ENCODE data around the gene ACTR5. TPM values are rescaled to one million over a fixed set of nuclear protein-coding genes. Genes with fewer than 3 reads are reported as not detected.

The ACTR5 gene
- 10 to 100 TPM; 15.8 to 20.1 (median 18.8) TPM for total RNA-seq
- total RNA-seq (2013): 10.7 TPM
- 22.5 to 43.7 (median 30.2) reads per million in 29 experiments for total RNA-seq

DNA sequence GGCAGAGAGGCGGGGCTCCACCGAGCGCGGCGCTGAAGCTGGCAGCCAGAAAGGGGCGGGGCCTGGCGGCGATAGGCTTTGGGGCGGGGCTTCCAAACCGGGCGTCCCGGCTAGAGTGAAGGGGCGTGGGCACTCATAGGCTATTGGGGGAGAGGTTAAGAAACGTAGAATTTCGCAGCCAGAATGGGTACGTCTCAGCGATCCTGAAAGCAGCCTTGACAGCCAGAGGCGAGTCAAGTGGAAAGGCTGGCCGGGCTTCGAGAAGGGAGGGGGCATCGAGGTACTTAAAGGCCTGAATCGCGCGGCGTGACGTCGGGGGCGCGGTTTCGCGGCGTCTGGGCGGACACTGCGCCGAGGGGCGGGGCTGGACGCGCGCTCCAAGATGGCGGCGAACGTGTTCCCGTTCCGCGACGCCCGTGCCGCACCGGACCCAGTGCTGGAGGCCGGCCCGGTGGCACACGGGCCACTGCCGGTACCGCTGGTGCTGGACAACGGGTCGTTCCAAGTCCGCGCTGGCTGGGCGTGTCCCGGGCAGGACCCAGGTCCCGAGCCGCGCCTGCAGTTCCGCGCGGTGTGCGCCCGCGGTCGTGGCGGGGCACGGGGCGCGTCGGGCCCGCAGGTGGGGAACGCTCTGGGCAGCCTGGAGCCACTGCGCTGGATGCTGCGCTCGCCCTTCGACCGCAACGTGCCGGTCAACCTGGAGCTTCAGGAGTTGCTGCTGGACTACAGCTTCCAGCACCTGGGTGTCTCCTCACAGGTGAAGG, at the start of gene ACTR5:
Gene ACTR5, plus strand, starts transcription at position 364 of the 764 bp plus-strand sequence. Its CDS starts 19 bp downstream, at position 383.
- Mint-ChIP-seq H3K36me3 (peaks cover 15% of the 10 kb centered on the region), H3K4me3 (peak within 1 kb of the TSS; percentile 95 to 97 (median 96)), H3K4me1 (peaks cover 26 to 32% (median 27%) of the 10 kb centered on the region in 3 donors), H3K27ac (peak within 1 kb of the TSS; percentile 97 to 100), H3K9me3 (no peaks in the 10 kb centered on the region), H3K27me3 (peaks cover 3 to 6% of the 10 kb centered on the region in 2 donors)
- Histone ChIP-seq H3K4me3 (ENCODE audit: control insufficient read depth in 1 of 2, extremely low read depth in 1 of 2, low read length in 1 of 2) (peak within 1 kb of the TSS; percentile 71 to 79), H3K36me3 (ENCODE audit: control insufficient read depth in 2 of 2, extremely low read depth in 1 of 2, insufficient read depth in 1 of 2, low read length in 1 of 2) (peaks cover 0 to 13% of the 10 kb centered on the region in 2 donors), H3K27ac (ENCODE audit: low read length) (peak within 1 kb of the TSS; percentile 87), H3K4me1 (ENCODE audit: control insufficient read depth in 1 of 2, extremely low read depth in 1 of 2, insufficient read depth in 2 of 2, low read length in 2 of 2) (peaks cover 9 to 16% of the 10 kb centered on the region in 2 experiments), H3K9me3 (no peaks in the 10 kb centered on the region), H3K27me3 (replicated peaks in 1 of 2; ENCODE audit: control insufficient read depth in 2 of 2, extremely low read depth in 1 of 2, insufficient read depth in 2 of 2, low read length in 1 of 2) (no peaks in the 10 kb centered on the region)
- ATAC-seq (replicated peaks in 1 of 4): peak; percentile 87 to 91 (median 88)
- ChIA-PET CTCF (interaction anchor here in 1 of 2 donors (1.4 to 1.8 kb wide), 2 partner anchors 17 to 215 kb away, joined by 4 to 8 read pairs; partner anchors contain the start of gene DHX35), POLR2A (interaction anchor here in 1 of 2 donors (1.0 to 1.2 kb wide), 2 partner anchors 57 to 59 kb away, joined by 5 read pairs; partner anchors contain the start of gene PPP1R16B)
- WGBS (ENCODE audit: insufficient coverage): under 1% methylated on average over 77 of the region's 84 CpGs
- DNase-seq: peak; percentile 90 to 99 (median 96)

DNA sequence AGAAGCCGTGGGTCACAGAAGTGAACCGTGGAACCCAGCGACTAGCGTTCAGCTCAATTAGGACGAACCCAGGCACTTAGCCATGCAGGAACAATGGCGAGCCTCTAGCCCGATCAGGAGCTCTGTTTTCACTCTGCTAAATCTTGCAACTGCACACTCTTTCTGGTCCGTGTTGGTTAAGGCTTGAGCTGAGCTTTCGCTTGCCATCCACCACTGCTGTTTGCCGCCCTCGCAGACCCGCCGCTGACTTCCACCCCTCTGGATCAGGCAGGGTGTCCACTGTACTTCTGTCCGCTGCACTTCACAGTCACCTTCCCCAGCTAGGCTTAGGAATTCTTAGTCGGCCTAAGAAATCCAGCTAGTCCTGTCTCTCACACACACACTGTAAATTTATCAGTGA, 49.7 kb upstream of the ACTR5 start:
- Mint-ChIP-seq H3K9me3 (no peaks in the 10 kb centered on the region), H3K4me3 (no peak overlapping the region), H3K4me1 (no peaks in the 10 kb centered on the region), H3K27me3 (peaks cover 24 to 44% of the 10 kb centered on the region in 2 donors), H3K36me3 (no peaks in the 10 kb centered on the region), H3K27ac (no peak overlapping the region)
- Histone ChIP-seq H3K36me3 (ENCODE audit: control insufficient read depth in 2 of 2, extremely low read depth in 1 of 2, insufficient read depth in 1 of 2, low read length in 1 of 2) (no peaks in the 10 kb centered on the region), H3K9me3 (no peaks in the 10 kb centered on the region), H3K4me1 (ENCODE audit: control insufficient read depth in 1 of 2, extremely low read depth in 1 of 2, insufficient read depth in 2 of 2, low read length in 2 of 2) (no peaks in the 10 kb centered on the region), H3K4me3 (ENCODE audit: control insufficient read depth in 1 of 2, extremely low read depth in 1 of 2, low read length in 1 of 2) (no peak overlapping the region), H3K27ac (ENCODE audit: low read length) (no peak overlapping the region), H3K27me3 (replicated peaks in 1 of 2; ENCODE audit: control insufficient read depth in 2 of 2, extremely low read depth in 1 of 2, insufficient read depth in 2 of 2, low read length in 1 of 2) (peaks cover 0 to 39% of the 10 kb centered on the region in 2 experiments)
- ChIA-PET POLR2A (no interaction called here), CTCF (no interaction called here)
- no peak for ATAC-seq (replicated peaks in 1 of 4)
- WGBS (ENCODE audit: insufficient coverage): 81% methylated on average over 14 of the region's 15 CpGs
- no peak for DNase-seq

DNA sequence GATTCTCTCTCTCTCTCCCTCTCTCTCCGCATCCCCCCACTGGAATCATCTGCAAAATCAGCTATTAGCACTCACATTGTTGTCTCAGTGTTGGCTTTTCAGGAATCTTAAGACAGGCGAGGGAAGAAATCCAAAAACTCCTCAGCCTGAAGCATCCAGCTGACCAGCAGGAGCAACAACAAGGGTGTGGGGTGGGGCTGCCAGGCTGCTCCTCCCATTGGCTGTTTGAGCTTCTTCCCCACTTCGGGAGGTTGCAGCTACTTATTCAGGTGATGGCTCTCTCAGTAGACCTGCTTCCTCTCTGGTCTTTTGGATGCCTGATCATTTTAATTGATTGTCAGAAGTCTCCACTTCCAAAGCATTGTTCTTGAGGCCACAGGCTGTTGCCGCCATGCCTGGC, 48.1 kb upstream of the ACTR5 start:
- 61% methylated on average over 3 of the region's 4 CpGs for WGBS (ENCODE audit: insufficient coverage)
- POLR2A ChIA-PET: no interaction called here
- no peak overlapping the region for H3K27ac Mint-ChIP-seq
- no peaks in the 10 kb centered on the region for H3K9me3 Mint-ChIP-seq
- no peak overlapping the region for H3K4me3 ChIP-seq (ENCODE audit: control insufficient read depth in 1 of 2, extremely low read depth in 1 of 2, low read length in 1 of 2)
- no peaks in the 10 kb centered on the region for H3K4me1 ChIP-seq (ENCODE audit: control insufficient read depth in 1 of 2, extremely low read depth in 1 of 2, insufficient read depth in 2 of 2, low read length in 2 of 2)
- H3K36me3 ChIP-seq (ENCODE audit: control insufficient read depth in 2 of 2, extremely low read depth in 1 of 2, insufficient read depth in 1 of 2, low read length in 1 of 2): no peaks in the 10 kb centered on the region
- no peaks in the 10 kb centered on the region for H3K36me3 Mint-ChIP-seq
- H3K27me3 Mint-ChIP-seq: peaks cover 22 to 44% of the 10 kb centered on the region in 2 donors
- no peak overlapping the region for H3K27ac ChIP-seq (ENCODE audit: low read length)
- H3K4me1 Mint-ChIP-seq: no peaks in the 10 kb centered on the region
- ATAC-seq (replicated peaks in 1 of 4) (no peak), DNase-seq (no peak)
- no peak overlapping the region for H3K4me3 Mint-ChIP-seq
- CTCF ChIA-PET: no interaction called here
- H3K9me3 ChIP-seq: no peaks in the 10 kb centered on the region
- H3K27me3 ChIP-seq (replicated peaks in 1 of 2; ENCODE audit: control insufficient read depth in 2 of 2, extremely low read depth in 1 of 2, insufficient read depth in 2 of 2, low read length in 1 of 2): peaks cover 0 to 41% of the 10 kb centered on the region in 2 experiments

DNA sequence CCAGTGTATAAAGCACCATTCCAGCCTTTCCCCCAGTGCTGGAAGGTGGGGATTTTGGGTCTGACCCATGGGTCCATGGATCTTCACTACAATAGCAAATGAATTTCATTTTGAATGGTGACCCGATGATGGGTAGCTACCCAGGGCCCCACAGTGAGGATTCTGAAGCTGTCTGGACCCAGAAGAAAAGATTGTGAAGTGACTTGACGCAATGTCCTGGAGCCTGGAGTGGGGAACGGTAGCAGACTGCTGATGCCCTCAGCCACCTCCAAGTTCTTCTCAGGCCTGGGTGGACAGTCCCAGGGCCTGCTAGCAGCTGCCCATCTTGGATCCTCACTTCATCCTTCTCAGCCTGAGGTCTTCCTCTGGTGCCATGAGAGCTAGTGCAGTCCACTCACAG, 47.3 kb upstream of the ACTR5 start:
- Histone ChIP-seq H3K27me3 (replicated peaks in 1 of 2; ENCODE audit: control insufficient read depth in 2 of 2, extremely low read depth in 1 of 2, insufficient read depth in 2 of 2, low read length in 1 of 2) (peaks cover 4 to 44% of the 10 kb centered on the region in 2 experiments), H3K9me3 (no peaks in the 10 kb centered on the region), H3K4me3 (ENCODE audit: control insufficient read depth in 1 of 2, extremely low read depth in 1 of 2, low read length in 1 of 2) (no peak overlapping the region), H3K27ac (ENCODE audit: low read length) (no peak overlapping the region), H3K36me3 (ENCODE audit: control insufficient read depth in 2 of 2, extremely low read depth in 1 of 2, insufficient read depth in 1 of 2, low read length in 1 of 2) (no peaks in the 10 kb centered on the region), H3K4me1 (ENCODE audit: control insufficient read depth in 1 of 2, extremely low read depth in 1 of 2, insufficient read depth in 2 of 2, low read length in 2 of 2) (no peaks in the 10 kb centered on the region)
- H3K4me3 Mint-ChIP-seq: no peak overlapping the region
- WGBS (ENCODE audit: insufficient coverage): 60% methylated on average over 3 of the region's 3 CpGs
- ChIA-PET CTCF (no interaction called here), POLR2A (no interaction called here)
- H3K9me3 Mint-ChIP-seq: no peaks in the 10 kb centered on the region
- DNase-seq (no peak), ATAC-seq (replicated peaks in 1 of 4) (no peak)
- no peaks in the 10 kb centered on the region for H3K36me3 Mint-ChIP-seq
- peaks cover 20 to 37% of the 10 kb centered on the region in 2 donors for H3K27me3 Mint-ChIP-seq
- no peak overlapping the region for H3K27ac Mint-ChIP-seq
- H3K4me1 Mint-ChIP-seq: no peaks in the 10 kb centered on the region

DNA sequence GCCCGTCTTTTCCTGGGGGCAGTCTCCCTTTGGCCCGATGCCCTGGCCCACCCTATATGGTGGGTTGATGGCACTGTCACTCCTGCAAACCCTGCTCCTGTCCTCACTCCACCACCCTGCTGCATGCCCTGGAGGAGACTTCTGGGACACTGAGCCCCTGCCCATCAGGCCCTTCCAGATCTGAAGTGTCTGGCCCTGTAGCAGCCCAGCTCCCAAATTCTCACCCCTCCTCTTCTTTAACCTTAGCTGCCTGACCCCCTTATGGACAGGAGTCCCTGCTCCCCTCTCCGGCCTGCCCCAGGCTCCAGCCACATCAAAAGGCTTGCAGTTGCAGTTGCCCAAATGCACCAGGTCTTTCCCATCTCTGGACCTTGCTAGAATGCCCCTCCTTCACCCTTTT, 44.7 kb upstream of the ACTR5 start:
- no peaks in the 10 kb centered on the region for H3K9me3 Mint-ChIP-seq
- Histone ChIP-seq H3K9me3 (no peaks in the 10 kb centered on the region), H3K36me3 (ENCODE audit: control insufficient read depth in 2 of 2, extremely low read depth in 1 of 2, insufficient read depth in 1 of 2, low read length in 1 of 2) (no peaks in the 10 kb centered on the region), H3K27ac (ENCODE audit: low read length) (no peak overlapping the region), H3K4me3 (ENCODE audit: control insufficient read depth in 1 of 2, extremely low read depth in 1 of 2, low read length in 1 of 2) (no peak overlapping the region), H3K27me3 (replicated peaks in 1 of 2; ENCODE audit: control insufficient read depth in 2 of 2, extremely low read depth in 1 of 2, insufficient read depth in 2 of 2, low read length in 1 of 2) (peaks cover 4 to 56% of the 10 kb centered on the region in 2 experiments), H3K4me1 (ENCODE audit: control insufficient read depth in 1 of 2, extremely low read depth in 1 of 2, insufficient read depth in 2 of 2, low read length in 2 of 2) (no peaks in the 10 kb centered on the region)
- ChIA-PET POLR2A (interaction anchor here in 1 of 2 donors (0.6 kb wide), 1 partner anchor 22 kb away, joined by 3 read pairs; no protein-coding TSS in a partner anchor), CTCF (no interaction called here)
- no peaks in the 10 kb centered on the region for H3K36me3 Mint-ChIP-seq
- H3K4me1 Mint-ChIP-seq: no peaks in the 10 kb centered on the region
- H3K27ac Mint-ChIP-seq: no peak overlapping the region
- peaks cover 34 to 46% of the 10 kb centered on the region in 2 donors for H3K27me3 Mint-ChIP-seq
- WGBS (ENCODE audit: insufficient coverage): no CpG with 5 or more reads among the region's 3 CpGs
- DNase-seq (no peak), ATAC-seq (replicated peaks in 1 of 4) (no peak)
- no peak overlapping the region for H3K4me3 Mint-ChIP-seq

DNA sequence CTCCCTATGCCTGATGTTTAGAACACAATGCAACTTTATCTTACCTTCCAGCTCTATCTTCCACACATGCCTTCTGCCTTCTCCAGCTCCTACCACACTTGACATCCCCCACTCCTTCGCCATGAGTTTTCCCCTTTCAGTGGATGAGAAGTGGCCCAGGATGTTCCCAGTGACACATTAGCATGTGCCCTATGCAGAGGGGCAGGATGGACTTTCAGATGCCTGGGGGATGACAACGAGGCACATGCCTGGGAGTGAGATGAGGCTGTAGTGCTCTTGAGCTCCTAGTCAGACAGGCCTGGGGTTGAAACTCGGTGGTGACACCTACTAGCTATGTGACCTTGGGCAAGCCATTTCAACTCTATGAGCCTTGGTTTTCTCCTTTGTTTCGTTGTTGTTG, 44.1 kb upstream of the ACTR5 start:
- H3K4me1 ChIP-seq (ENCODE audit: control insufficient read depth in 1 of 2, extremely low read depth in 1 of 2, insufficient read depth in 2 of 2, low read length in 2 of 2): no peaks in the 10 kb centered on the region
- H3K27me3 Mint-ChIP-seq: peaks cover 40 to 49% of the 10 kb centered on the region in 2 donors
- H3K9me3 Mint-ChIP-seq: no peaks in the 10 kb centered on the region
- H3K27me3 ChIP-seq (replicated peaks in 1 of 2; ENCODE audit: control insufficient read depth in 2 of 2, extremely low read depth in 1 of 2, insufficient read depth in 2 of 2, low read length in 1 of 2): peaks cover 4 to 56% of the 10 kb centered on the region in 2 experiments
- DNase-seq: no peak
- 25% methylated on average over 1 of the region's 4 CpGs for WGBS (ENCODE audit: insufficient coverage)
- H3K36me3 Mint-ChIP-seq: no peaks in the 10 kb centered on the region
- no peak overlapping the region for H3K4me3 Mint-ChIP-seq
- no peak overlapping the region for H3K27ac ChIP-seq (ENCODE audit: low read length)
- ChIA-PET POLR2A (no interaction called here), CTCF (no interaction called here)
- no peaks in the 10 kb centered on the region for H3K36me3 ChIP-seq (ENCODE audit: control insufficient read depth in 2 of 2, extremely low read depth in 1 of 2, insufficient read depth in 1 of 2, low read length in 1 of 2)
- no peaks in the 10 kb centered on the region for H3K9me3 ChIP-seq
- ATAC-seq (replicated peaks in 1 of 4): no peak
- H3K27ac Mint-ChIP-seq: no peak overlapping the region
- no peaks in the 10 kb centered on the region for H3K4me1 Mint-ChIP-seq
- H3K4me3 ChIP-seq (ENCODE audit: control insufficient read depth in 1 of 2, extremely low read depth in 1 of 2, low read length in 1 of 2): no peak overlapping the region

Measured in T-cell (primary cell).